Mesodermal cell (in vitro differentiated cells): ENCODE measurements around the gene DAB1.

Experiments
- H3K27ac ChIP-seq: 2 replicates; pipeline ENCODE4 v1.7.0; 2013; ENCODE audit warnings: mild to moderate bottlenecking, low read depth, low read length, moderate library complexity; ENCODE audit not compliant: severe bottlenecking
- H3K36me3 ChIP-seq: 2 replicates; pipeline ENCODE4 v1.7.1; 2013; ENCODE audit warnings: mild to moderate bottlenecking, low read length, moderate library complexity; ENCODE audit not compliant: control insufficient read depth, insufficient read depth
- H3K4me1 ChIP-seq: one replicate; pipeline ENCODE4 v1.7.1; 2013; ENCODE audit warnings: mild to moderate bottlenecking, low read length; ENCODE audit not compliant: insufficient read depth, control insufficient read depth, poor library complexity, severe bottlenecking
- H3K4me3 ChIP-seq: 2 replicates; pipeline ENCODE4 v1.7.0; 2013; ENCODE audit warnings: low read length, control low read depth, mild to moderate bottlenecking; ENCODE audit not compliant: insufficient read depth, poor library complexity, severe bottlenecking; ENCODE audit errors: extremely low read depth
- H3K9me3 ChIP-seq: 2 replicates; pipeline ENCODE4 v1.7.1; 2013; ENCODE audit warnings: mild to moderate bottlenecking, low read length, moderate library complexity; ENCODE audit not compliant: control insufficient read depth
- WGBS, 2 experiments: methylation state at CpG; one replicate each; pipeline ENCODE4 v1.1.5; 2013; ENCODE audit warnings: missing lambda C conversion rate in 2 of 2; ENCODE audit not compliant: insufficient coverage in 2 of 2; 5-methylcytosine and 5-hydroxymethylcytosine counted together

The DAB1 gene

DNA sequence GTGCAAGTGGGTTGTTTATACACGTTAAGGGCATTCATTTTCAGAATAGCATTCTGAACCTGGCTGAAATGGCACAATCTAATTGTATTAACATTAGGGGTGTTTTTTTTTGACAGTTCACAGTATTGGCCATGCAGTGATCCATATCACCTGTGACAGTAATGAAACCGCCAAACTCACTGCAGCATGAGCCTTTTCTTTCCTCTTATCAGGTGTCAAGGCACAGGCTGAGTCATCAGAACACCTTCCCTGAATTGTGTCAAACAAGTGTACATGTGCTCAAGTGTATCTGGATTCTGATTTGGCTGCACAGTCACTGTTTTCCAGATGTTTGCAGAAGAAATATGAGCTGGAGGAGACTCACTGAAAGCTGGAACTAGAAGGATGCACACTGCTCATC lies 410.3 kb downstream of the DAB1 start:
- no peak overlapping the region for H3K27ac ChIP-seq
- peaks cover 5% of the 10 kb centered on the region for H3K4me1 ChIP-seq
- no peaks in the 10 kb centered on the region for H3K36me3 ChIP-seq
- H3K4me3 ChIP-seq = no peak overlapping the region
- WGBS, 2 experiments = 76 to 88% methylated on average over 2 of the region's 2 CpGs
- no peaks in the 10 kb centered on the region for H3K9me3 ChIP-seq

DNA sequence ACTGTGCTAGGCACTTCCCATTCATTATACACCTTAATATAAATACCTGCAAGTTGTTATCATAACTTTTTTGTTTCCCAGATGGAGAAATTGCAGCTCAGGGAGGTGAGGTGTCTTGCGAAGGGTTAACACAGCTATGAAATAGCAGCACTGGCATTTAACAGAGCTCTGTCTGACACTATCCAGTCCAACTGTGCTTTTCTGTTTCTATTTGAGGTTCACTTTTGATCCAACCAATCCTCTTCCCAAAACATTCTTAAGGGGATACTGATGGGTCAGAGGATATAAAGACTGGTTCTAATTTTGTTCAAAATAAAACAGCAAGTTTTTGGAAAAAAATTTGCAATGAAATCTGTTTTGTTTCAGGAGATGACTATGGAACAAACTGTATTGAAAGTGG lies 411.5 kb downstream of the DAB1 start:
- 100% methylated on average over 1 of the region's 1 CpG for WGBS, 2 experiments
- Histone ChIP-seq H3K9me3 (no peaks in the 10 kb centered on the region), H3K4me3 (no peak overlapping the region), H3K4me1 (peaks cover 5% of the 10 kb centered on the region), H3K27ac (no peak overlapping the region), H3K36me3 (no peaks in the 10 kb centered on the region)

DNA sequence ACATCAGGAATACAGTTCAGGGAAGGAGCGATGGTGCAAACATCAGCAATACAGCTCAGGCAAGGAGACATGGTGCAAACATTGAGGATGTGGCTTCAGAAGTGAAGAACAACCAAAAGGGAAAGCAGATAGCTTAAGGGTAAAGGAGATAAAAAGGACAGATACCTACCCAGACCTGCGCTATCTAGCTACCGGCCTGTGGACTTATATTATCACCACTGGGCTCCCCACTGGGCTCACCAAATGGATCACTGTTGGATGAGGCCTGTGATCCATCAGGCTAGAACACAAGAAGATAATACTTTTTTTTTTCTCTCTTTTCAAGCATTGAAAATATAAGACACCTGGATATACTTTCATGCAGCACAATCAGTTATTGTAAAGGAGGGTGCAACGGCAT lies 413.3 kb downstream of the DAB1 start:
- Histone ChIP-seq H3K4me3 (no peak overlapping the region), H3K36me3 (no peaks in the 10 kb centered on the region), H3K9me3 (no peaks in the 10 kb centered on the region), H3K4me1 (no peaks in the 10 kb centered on the region), H3K27ac (no peak overlapping the region)
- 86 to 100% methylated on average over 1 to 4 of the region's 4 CpGs for WGBS, 2 experiments

DNA sequence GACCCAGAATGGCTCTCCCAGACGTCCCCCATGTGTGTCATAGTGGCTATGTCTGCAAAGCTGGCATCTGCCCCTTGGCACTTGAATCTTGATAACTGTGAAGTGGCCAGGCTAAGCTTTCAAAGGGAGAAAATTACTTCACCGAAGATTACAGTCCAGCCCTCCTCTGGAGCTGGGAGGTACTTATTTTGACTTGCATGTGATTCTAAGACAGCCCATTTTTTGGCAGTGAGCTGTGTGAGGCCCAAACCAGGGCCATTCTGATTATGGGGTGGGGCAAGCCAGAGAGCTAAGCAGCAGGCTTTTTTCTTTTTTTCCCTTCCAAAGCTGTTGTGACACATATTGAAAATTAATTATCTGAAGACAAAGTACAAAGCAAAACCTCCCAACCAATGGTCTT lies 415.9 kb downstream of the DAB1 start:
- no peaks in the 10 kb centered on the region for H3K4me1 ChIP-seq
- H3K36me3 ChIP-seq = no peaks in the 10 kb centered on the region
- H3K4me3 ChIP-seq = no peak overlapping the region
- H3K9me3 ChIP-seq = no peaks in the 10 kb centered on the region
- 75 to 83% methylated on average over 1 to 2 of the region's 2 CpGs for WGBS, 2 experiments
- no peak overlapping the region for H3K27ac ChIP-seq

DNA sequence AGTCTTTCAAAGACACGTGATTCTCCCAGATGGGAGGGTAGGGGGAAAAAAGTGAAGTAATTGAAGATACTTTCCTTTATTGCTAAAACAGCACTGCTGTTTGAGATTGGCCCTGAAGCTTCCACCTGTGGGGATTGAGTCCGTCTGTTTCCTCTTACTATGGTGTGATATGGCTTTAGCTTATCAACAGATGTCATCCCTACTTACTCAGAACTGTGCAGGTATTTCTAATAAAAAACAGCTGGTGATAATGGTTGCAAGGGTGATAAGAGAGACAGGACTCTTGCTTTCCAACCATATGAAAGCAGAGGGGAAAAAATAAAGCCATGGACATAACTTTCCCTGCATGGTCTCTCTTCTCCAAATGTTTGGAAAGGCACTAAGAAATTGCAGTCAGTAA lies 416.4 kb downstream of the DAB1 start:
- Histone ChIP-seq H3K9me3 (no peaks in the 10 kb centered on the region), H3K27ac (no peak overlapping the region), H3K4me1 (no peaks in the 10 kb centered on the region), H3K4me3 (no peak overlapping the region), H3K36me3 (no peaks in the 10 kb centered on the region)
- 100% methylated on average over 1 of the region's 2 CpGs; no CpG with 5 or more reads in 1 of the 2 experiments for WGBS, 2 experiments

DNA sequence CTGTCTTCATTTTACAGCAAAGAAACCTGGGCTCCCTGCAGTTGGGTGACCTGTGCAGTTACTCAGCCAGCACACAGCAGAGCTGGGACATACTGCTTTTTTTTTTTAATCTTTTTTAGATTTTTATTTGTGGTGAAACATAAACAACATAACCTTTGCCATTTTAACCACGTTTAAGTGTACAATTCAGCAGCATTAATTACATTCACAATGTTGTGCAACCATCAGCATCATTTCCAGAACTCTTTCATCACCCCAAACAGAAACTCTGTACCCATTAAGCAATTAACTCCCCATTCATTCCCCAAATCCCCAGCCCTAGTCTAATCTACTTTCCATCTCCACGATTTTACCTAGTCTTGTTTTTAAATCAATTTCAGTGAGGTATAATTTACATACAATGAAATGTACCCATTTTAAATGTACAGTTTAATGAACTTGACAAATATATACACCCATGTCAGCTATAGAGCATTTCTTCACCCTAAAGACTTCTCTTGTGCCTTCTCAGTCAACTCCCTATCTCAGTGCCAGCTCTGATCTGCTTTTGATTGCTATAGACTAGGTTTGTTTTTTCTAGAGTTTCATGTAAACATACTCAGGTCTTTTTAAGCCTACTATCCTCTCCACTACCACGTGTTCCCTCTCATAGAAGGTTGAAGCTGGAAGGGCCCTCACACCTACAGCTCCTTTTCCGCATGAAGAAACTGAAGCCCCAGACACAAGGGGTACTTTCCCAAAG lies 420.3 kb downstream of the DAB1 start:
- Histone ChIP-seq H3K27ac (no peak overlapping the region), H3K9me3 (no peaks in the 10 kb centered on the region), H3K36me3 (no peaks in the 10 kb centered on the region), H3K4me3 (no peak overlapping the region), H3K4me1 (no peaks in the 10 kb centered on the region)
- 60 to 88% methylated on average over 1 to 3 of the region's 4 CpGs for WGBS, 2 experiments

DNA sequence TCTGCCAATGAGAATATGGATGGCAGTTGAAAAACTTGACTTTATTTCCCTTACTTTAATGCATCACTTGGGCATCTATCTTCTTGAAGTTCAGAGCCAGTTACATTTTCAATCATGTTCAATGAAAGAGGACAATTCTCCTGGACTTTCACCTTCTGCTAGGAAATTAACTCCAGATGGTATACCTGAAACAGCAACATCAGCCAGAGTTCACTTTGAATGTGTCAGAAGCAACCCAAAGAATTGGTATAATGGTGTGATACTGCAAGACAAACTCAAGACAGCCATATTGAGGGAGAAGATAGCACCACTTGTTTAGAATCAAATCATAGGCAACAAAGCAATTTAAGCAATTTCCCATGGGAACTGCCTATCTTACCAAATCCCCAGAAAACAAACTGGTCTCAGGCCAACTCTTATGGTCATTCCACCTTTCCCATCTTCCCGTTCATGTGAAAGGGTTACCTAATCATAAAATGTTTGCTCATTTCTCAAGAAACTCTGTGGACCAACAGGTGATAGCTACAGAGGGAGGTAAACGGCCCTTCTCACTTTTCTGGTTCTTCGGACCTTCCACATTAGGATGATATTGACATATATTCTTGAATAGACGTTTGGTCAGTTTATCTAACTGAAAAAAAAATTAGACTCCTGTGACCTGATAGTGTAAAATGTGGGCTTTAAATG lies 428.3 kb downstream of the DAB1 start:
- H3K36me3 ChIP-seq = no peaks in the 10 kb centered on the region
- no peaks in the 10 kb centered on the region for H3K4me1 ChIP-seq
- H3K9me3 ChIP-seq = no peaks in the 10 kb centered on the region
- WGBS, 2 experiments = 100% methylated on average over 1 of the region's 4 CpGs; no CpG with 5 or more reads in 1 of the 2 experiments
- no peak overlapping the region for H3K27ac ChIP-seq
- no peak overlapping the region for H3K4me3 ChIP-seq

DNA sequence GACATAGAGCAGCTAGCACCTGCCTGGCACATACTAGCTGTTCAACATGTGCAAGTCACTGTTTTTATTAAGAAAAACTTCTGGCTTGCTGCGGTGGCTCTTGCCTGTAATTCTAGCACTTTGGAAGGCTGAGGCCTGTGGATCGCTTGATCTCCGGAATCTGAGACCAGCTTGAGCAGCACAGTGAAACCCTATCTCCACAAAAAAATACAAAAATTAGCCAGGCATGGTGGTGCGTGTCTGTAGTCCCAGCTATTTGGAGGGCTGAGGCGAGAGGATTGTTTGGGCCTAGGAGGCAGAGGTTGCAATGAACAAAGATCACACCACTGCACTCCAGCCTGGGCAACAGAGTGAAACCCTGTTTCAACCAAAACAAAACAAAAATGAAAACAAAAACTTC lies 430.4 kb downstream of the DAB1 start:
- Histone ChIP-seq H3K9me3 (no peaks in the 10 kb centered on the region), H3K4me3 (no peak overlapping the region), H3K27ac (no peak overlapping the region), H3K36me3 (no peaks in the 10 kb centered on the region), H3K4me1 (no peaks in the 10 kb centered on the region)
- WGBS, 2 experiments = 96 to 100% methylated on average over 1 to 5 of the region's 5 CpGs

DNA sequence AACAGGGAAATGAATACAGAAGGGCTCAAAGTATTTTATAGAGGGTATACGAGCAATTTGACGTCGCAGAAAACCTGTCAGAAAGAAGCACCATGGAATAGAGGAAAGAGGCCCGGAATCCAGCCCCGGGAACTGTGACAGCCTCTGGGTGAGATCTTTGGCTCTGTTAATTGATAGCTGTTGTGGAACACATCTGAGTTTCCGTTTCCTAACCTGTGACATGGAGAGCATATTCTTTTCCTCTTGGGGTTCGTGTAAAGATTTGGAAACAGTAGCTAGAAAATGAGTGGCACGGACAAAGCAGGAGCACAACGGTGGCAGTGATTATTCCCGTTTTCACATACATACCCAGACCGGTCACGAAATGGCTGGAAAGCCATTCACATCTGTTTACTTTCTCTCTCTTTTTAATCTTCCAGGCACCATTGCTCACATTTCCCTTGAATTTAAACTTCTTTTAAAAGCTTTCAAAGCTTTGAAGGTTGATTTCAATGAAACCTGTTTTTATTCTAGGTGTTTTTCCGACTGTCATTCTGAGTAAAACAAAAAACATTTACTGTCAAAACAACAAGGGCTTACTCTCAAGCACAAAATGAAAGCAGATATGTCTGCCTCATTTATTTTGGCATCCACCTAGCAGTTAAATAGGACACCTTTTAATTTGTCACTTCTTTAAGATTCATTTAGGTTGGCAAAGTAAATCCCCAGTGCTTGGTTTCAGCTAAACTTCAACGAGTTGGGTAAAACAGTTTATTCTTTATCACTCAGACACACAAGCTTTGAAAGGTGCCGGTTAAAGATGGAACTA lies 431.3 kb downstream of the DAB1 start:
- Histone ChIP-seq H3K4me3 (no peak overlapping the region), H3K9me3 (no peaks in the 10 kb centered on the region), H3K27ac (no peak overlapping the region), H3K36me3 (no peaks in the 10 kb centered on the region), H3K4me1 (no peaks in the 10 kb centered on the region)
- WGBS, 2 experiments = 93 to 95% methylated on average over 11 of the region's 15 CpGs

DNA sequence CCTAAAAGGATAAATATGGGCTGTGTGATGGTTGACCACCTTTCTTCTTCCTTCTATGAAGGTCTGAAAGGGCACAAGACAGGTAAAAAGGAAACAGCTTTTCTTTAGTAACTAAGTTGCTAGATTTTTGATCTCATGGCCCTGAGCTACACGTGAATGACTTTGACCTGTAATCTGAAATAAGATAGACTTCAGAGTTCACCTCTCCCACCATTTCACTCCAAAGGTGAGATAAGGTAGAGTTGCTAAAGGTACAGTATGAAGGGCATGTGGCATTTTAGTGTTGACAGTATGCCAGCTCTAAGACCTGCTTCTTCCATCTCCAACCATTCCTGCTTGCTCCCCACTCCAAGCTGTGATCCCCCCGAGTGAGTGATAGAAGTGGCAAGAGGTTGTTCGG lies 432.3 kb downstream of the DAB1 start:
- no peaks in the 10 kb centered on the region for H3K36me3 ChIP-seq
- H3K27ac ChIP-seq = no peak overlapping the region
- no peaks in the 10 kb centered on the region for H3K9me3 ChIP-seq
- 90% methylated on average over 2 of the region's 3 CpGs; no CpG with 5 or more reads in 1 of the 2 experiments for WGBS, 2 experiments
- H3K4me1 ChIP-seq = no peaks in the 10 kb centered on the region
- no peak overlapping the region for H3K4me3 ChIP-seq
